Activated gamma-delta T cell treated with anti-CD3 and anti-CD28 coated beads, Interleukin-2, amount 50 U/mL, for 16 hours (primary cell): ENCODE measurements around the gene DPP9.
"Not testable (repeated sequence)": the region's sequence is repeated elsewhere in the genome, so short reads cannot be mapped to it uniquely, and the experiment has no call there.

Source experiments
- DNase-seq: peaks from one replicate; pipeline ENCODE4 v3.0.0-alpha.2; 2020; ENCODE audit warnings: low read depth

DPP9 gene

GRCh38 chr19:4738734-4739133, 15.1 kb upstream of the DPP9 start:
- DNase-seq, result no peak

- DNase-seq, result no peak
Measured at GRCh38 chr19:4737955-4738600, 14.4 kb upstream of the DPP9 start.

GRCh38 chr19:4733755-4734345, 10.2 kb upstream of the DPP9 start:
- no peak for DNase-seq

GRCh38 chr19:4732680-4733114, 9.1 kb upstream of the DPP9 start:
- no peak for DNase-seq

- DNase-seq, result peak; percentile 51
Measured at GRCh38 chr19:4730740-4731171, 7.1 kb upstream of the DPP9 start.

GRCh38 chr19:4728871-4729270, 5.2 kb upstream of the DPP9 start:
- no peak for DNase-seq

GRCh38 chr19:4722671-4723594, 709 bp downstream of the DPP9 start:
- DNase-seq, result no peak

GRCh38 chr19:4721196-4721595, 2.4 kb downstream of the DPP9 start:
- no peak for DNase-seq

GRCh38 chr19:4720037-4720700, 3.5 kb downstream of the DPP9 start:
- no peak for DNase-seq

GRCh38 chr19:4719499-4719866, 4.2 kb downstream of the DPP9 start:
- no peak for DNase-seq

- no peak for DNase-seq
Measured at GRCh38 chr19:4717966-4718701, 5.5 kb downstream of the DPP9 start.

- DNase-seq, result no peak
Measured at GRCh38 chr19:4717191-4717965, 6.3 kb downstream of the DPP9 start.

- no peak for DNase-seq
Measured at GRCh38 chr19:4715529-4716221, 8.0 kb downstream of the DPP9 start.

GRCh38 chr19:4715178-4715528, 8.5 kb downstream of the DPP9 start:
- DNase-seq, result not testable (repeated sequence)

- DNase-seq, result no peak
Measured at GRCh38 chr19:4714016-4714415, 9.6 kb downstream of the DPP9 start.

- DNase-seq, result no peak
Measured at GRCh38 chr19:4713384-4713951, 10.2 kb downstream of the DPP9 start.

GRCh38 chr19:4712771-4713170, 10.9 kb downstream of the DPP9 start:
- no peak for DNase-seq

- no peak for DNase-seq
Measured at GRCh38 chr19:4711211-4711610, 12.4 kb downstream of the DPP9 start.

- DNase-seq, result no peak
Measured at GRCh38 chr19:4710281-4710600, 13.4 kb downstream of the DPP9 start.
